Measurements from ENCODE around the gene GRB2.

GRB2 gene

GRCh38 chr17:75344666-75345065, 60.8 kb downstream of the GRB2 start:
- no peaks in the 10 kb centered on the region for H3K36me3 ChIP-seq (ENCODE audit: control insufficient read depth, insufficient read depth, low read length)
- DNase-seq (ENCODE audit: extremely low read depth, insufficient read length), result no peak
- H3K27me3 ChIP-seq (replicated peaks; ENCODE audit: control insufficient read depth, insufficient read depth, low read length), result no peaks in the 10 kb centered on the region
- no peak overlapping the region for H3K4me3 ChIP-seq (replicated peaks; ENCODE audit: low read depth, low read length)
- TF ChIP-seq, protein P1, sequence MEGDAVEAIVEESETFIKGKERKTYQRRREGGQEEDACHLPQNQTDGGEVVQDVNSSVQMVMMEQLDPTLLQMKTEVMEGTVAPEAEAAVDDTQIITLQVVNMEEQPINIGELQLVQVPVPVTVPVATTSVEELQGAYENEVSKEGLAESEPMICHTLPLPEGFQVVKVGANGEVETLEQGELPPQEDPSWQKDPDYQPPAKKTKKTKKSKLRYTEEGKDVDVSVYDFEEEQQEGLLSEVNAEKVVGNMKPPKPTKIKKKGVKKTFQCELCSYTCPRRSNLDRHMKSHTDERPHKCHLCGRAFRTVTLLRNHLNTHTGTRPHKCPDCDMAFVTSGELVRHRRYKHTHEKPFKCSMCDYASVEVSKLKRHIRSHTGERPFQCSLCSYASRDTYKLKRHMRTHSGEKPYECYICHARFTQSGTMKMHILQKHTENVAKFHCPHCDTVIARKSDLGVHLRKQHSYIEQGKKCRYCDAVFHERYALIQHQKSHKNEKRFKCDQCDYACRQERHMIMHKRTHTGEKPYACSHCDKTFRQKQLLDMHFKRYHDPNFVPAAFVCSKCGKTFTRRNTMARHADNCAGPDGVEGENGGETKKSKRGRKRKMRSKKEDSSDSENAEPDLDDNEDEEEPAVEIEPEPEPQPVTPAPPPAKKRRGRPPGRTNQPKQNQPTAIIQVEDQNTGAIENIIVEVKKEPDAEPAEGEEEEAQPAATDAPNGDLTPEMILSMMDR (IDR thresholded peaks at IDR 0.05; ENCODE audit: insufficient read depth, low read length, poor library complexity, severe bottlenecking), result no peak

- H3K4me3 ChIP-seq (replicated peaks; ENCODE audit: low read depth, low read length), result no peak overlapping the region
- H3K27me3 ChIP-seq (replicated peaks; ENCODE audit: control insufficient read depth, insufficient read depth, low read length), result no peaks in the 10 kb centered on the region
- no peaks in the 10 kb centered on the region for H3K36me3 ChIP-seq (ENCODE audit: control insufficient read depth, insufficient read depth, low read length)
- DNase-seq (ENCODE audit: extremely low read depth, insufficient read length), result no peak
- TF ChIP-seq, protein P1 (IDR thresholded peaks at IDR 0.05; ENCODE audit: insufficient read depth, low read length, poor library complexity, severe bottlenecking), result no peak
Measured at GRCh38 chr17:75342996-75343395, 62.5 kb downstream of the GRB2 start.

DNA sequence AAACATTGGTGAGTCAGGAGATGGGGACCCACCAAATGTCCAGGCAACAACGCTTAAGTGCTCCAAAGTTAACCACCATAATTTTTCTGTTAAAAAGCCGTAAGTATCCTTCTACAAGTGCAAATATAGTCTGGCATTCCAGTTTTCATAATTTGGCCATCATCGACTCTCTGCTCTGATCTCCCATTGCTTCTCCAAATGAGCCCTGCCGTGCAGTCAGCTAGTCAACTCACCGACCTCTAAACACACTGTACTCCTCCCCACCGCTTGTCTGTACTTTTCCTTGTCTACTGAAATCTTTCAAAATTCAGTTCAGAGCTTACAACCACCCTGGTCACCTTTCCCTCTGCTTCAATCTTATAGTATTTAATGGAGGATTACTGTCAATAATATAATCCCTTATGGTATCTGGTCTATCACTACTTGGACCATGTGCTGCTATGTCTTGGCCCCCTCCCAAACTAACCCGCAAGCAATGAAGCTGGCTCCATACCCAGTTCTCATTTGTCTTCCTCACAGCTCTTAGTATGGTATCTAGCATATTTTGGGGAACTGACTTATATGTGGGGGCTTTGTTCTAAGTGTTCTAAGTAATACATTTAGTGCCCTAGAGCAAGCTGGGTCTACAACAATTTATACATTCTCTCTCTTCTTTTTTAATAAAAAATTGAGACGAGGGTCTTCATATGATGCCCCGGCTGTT, 63.5 kb downstream of the GRB2 start:
- H3K4me3 ChIP-seq (replicated peaks; ENCODE audit: low read depth, low read length), result no peak overlapping the region
- no peak for DNase-seq (ENCODE audit: extremely low read depth, insufficient read length)
- no peaks in the 10 kb centered on the region for H3K27me3 ChIP-seq (replicated peaks; ENCODE audit: control insufficient read depth, insufficient read depth, low read length)
- TF ChIP-seq, protein P1 (IDR thresholded peaks at IDR 0.05; ENCODE audit: insufficient read depth, low read length, poor library complexity, severe bottlenecking), result no peak
- H3K36me3 ChIP-seq (ENCODE audit: control insufficient read depth, insufficient read depth, low read length), result no peaks in the 10 kb centered on the region

- Histone ChIP-seq H3K36me3 (ENCODE audit: control insufficient read depth, insufficient read depth, low read length) (no peaks in the 10 kb centered on the region), H3K4me3 (replicated peaks; ENCODE audit: low read depth, low read length) (no peak overlapping the region), H3K27me3 (replicated peaks; ENCODE audit: control insufficient read depth, insufficient read depth, low read length) (no peaks in the 10 kb centered on the region)
- no peak for DNase-seq (ENCODE audit: extremely low read depth, insufficient read length)
- TF ChIP-seq, protein P1 (IDR thresholded peaks at IDR 0.05; ENCODE audit: insufficient read depth, low read length, poor library complexity, severe bottlenecking), result no peak
Measured at GRCh38 chr17:75340631-75341030, 64.8 kb downstream of the GRB2 start.

GRCh38 chr17:75339971-75340370, 65.5 kb downstream of the GRB2 start:
- H3K27me3 ChIP-seq (replicated peaks; ENCODE audit: control insufficient read depth, insufficient read depth, low read length), result no peaks in the 10 kb centered on the region
- no peaks in the 10 kb centered on the region for H3K36me3 ChIP-seq (ENCODE audit: control insufficient read depth, insufficient read depth, low read length)
- TF ChIP-seq, protein P1 (IDR thresholded peaks at IDR 0.05; ENCODE audit: insufficient read depth, low read length, poor library complexity, severe bottlenecking), result no peak
- no peak for DNase-seq (ENCODE audit: extremely low read depth, insufficient read length)
- H3K4me3 ChIP-seq (replicated peaks; ENCODE audit: low read depth, low read length), result no peak overlapping the region

DNA sequence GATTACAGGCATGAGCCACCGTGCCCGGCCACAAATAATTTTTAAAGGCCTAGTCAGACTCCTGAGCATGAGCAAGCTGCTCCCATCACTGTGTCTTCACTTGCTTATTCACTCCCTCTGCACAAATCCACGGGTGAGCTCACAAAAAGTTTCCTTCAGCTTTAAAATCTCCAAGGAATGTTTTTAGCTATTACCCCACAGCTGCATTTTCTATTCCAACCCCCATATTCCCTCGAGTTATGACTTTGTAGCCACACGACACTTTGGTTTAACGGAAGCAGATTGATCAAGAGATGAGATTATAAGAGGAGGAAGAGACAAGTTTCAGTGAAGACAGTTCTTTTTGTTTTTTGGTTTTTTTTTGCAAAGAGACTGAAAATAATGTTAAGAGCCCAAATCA, 67.1 kb downstream of the GRB2 start:
- H3K27me3 ChIP-seq (replicated peaks; ENCODE audit: control insufficient read depth, insufficient read depth, low read length), result no peaks in the 10 kb centered on the region
- no peak for DNase-seq (ENCODE audit: extremely low read depth, insufficient read length)
- no peaks in the 10 kb centered on the region for H3K36me3 ChIP-seq (ENCODE audit: control insufficient read depth, insufficient read depth, low read length)
- H3K4me3 ChIP-seq (replicated peaks; ENCODE audit: low read depth, low read length), result peak overlapping the region; percentile 25
- TF ChIP-seq, protein P1 (IDR thresholded peaks at IDR 0.05; ENCODE audit: insufficient read depth, low read length, poor library complexity, severe bottlenecking), result no peak
